ENCODE measurements around the gene TBCB.

The TBCB gene

DNA sequence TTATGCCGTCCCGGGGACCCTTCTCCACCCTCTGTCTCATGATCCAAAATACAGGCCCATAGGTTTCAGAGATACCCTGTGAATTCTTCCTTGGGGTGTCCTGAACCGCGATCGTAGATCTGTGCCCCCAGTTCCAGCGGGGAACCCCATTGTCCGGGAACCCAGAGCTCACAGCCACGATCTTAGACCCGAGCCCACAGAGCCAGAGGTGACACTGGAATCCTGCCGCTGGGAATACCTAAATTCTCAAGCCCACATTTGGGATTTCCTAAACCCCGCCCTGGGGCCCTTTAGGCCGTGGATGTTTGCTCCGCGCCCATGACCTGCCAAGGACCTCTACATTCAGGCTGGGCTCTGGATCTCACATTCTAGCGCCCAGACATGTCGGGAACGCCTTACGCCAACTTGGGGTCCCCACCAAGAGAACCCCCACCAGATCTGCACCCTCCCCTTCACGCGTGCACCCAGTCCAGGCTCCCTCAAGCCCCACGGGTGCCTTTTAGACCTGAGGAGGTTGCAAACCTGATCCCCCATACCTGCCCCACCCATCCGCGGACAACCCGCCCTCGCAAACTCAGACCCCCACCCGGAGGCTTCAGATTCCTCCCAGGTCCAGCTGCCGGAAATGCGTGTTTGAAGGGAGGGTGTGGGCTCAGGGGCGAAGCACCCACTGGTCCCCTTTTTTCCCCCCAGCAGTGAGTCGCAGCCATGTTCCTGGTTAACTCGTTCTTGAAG lies 25.2 kb downstream of the TBCB start (continued):
- peak; percentile 96 for TF ChIP-seq PATZ1 (tag by site-specific recombination; IDR thresholded peaks at IDR 0.05)
- TF ChIP-seq ZFHX2 (tag by site-specific recombination; conservative IDR thresholded peaks at IDR 0.05), result peak; percentile 68
- no peak for TF ChIP-seq ZNF626 (tag by site-specific recombination; IDR thresholded peaks at IDR 0.05)
- 0 out of 2 replicates have a peak, but pooled peaks have one; percentile 30 for TF ChIP-seq ZNF391 (tag by site-specific recombination; IDR thresholded peaks at IDR 0.05; ENCODE audit: borderline replicate concordance, low read depth)
- no peak for TF ChIP-seq AEBP2 (tag by site-specific recombination; IDR thresholded peaks at IDR 0.05; ENCODE audit: borderline replicate concordance)
- TF ChIP-seq, protein P1, sequence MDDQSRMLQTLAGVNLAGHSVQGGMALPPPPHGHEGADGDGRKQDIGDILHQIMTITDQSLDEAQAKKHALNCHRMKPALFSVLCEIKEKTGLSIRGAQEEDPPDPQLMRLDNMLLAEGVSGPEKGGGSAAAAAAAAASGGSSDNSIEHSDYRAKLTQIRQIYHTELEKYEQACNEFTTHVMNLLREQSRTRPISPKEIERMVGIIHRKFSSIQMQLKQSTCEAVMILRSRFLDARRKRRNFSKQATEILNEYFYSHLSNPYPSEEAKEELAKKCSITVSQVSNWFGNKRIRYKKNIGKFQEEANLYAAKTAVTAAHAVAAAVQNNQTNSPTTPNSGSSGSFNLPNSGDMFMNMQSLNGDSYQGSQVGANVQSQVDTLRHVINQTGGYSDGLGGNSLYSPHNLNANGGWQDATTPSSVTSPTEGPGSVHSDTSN (CRISPR knock-in tag; IDR thresholded peaks at IDR 0.05), result no peak
- TF ChIP-seq, protein P2, sequence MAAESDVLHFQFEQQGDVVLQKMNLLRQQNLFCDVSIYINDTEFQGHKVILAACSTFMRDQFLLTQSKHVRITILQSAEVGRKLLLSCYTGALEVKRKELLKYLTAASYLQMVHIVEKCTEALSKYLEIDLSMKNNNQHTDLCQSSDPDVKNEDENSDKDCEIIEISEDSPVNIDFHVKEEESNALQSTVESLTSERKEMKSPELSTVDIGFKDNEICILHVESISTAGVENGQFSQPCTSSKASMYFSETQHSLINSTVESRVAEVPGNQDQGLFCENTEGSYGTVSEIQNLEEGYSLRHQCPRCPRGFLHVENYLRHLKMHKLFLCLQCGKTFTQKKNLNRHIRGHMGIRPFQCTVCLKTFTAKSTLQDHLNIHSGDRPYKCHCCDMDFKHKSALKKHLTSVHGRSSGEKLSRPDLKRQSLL (tag by site-specific recombination; IDR thresholded peaks at IDR 0.05), result no peak
- TF ChIP-seq SCRT2 (tag by site-specific recombination; IDR thresholded peaks at IDR 0.05), result no peak
- TF ChIP-seq KLF8 (tag by site-specific recombination; IDR thresholded peaks at IDR 0.05), result peak; percentile 32; the same call in 1 of the 2 replicates
- TF ChIP-seq ZNF560 (tag by site-specific recombination; IDR thresholded peaks at IDR 0.05; ENCODE audit: borderline replicate concordance), result no peak
- TF ChIP-seq BCL11A (tag by site-specific recombination; IDR thresholded peaks at IDR 0.05; ENCODE audit: low read depth), result peak; percentile 87; the same call in 1 of the 2 replicates
- TF ChIP-seq ZBTB1 (tag by site-specific recombination; IDR thresholded peaks at IDR 0.05), result no peak
- TF ChIP-seq, protein P3, sequence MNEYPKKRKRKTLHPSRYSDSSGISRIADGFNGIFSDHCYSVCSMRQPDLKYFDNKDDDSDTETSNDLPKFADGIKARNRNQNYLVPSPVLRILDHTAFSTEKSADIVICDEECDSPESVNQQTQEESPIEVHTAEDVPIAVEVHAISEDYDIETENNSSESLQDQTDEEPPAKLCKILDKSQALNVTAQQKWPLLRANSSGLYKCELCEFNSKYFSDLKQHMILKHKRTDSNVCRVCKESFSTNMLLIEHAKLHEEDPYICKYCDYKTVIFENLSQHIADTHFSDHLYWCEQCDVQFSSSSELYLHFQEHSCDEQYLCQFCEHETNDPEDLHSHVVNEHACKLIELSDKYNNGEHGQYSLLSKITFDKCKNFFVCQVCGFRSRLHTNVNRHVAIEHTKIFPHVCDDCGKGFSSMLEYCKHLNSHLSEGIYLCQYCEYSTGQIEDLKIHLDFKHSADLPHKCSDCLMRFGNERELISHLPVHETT (tag by site-specific recombination; IDR thresholded peaks at IDR 0.05), result no peak
- no peak for TF ChIP-seq ZNF146 (tag by site-specific recombination; IDR thresholded peaks at IDR 0.05)
- TF ChIP-seq MEIS1 (CRISPR knock-in tag; IDR thresholded peaks at IDR 0.05; ENCODE audit: borderline replicate concordance), result no peak
- no peak for TF ChIP-seq ZIC2 (tag by site-specific recombination; IDR thresholded peaks at IDR 0.05)
- no peak for TF ChIP-seq ZNF2 (tag by site-specific recombination; IDR thresholded peaks at IDR 0.05)
- TF ChIP-seq ZNF449 (tag by site-specific recombination; IDR thresholded peaks at IDR 0.05), result peak; percentile 63
- TF ChIP-seq ZNF585B (tag by site-specific recombination; IDR thresholded peaks at IDR 0.05), result no peak
- no peak for TF ChIP-seq SP3 (tag by site-specific recombination; IDR thresholded peaks at IDR 0.05)
- TF ChIP-seq ZNF350 (tag by site-specific recombination; IDR thresholded peaks at IDR 0.05), result no peak
- no peak; the same call in none of the 2 replicates for TF ChIP-seq KLF16 (tag by site-specific recombination; IDR thresholded peaks at IDR 0.05)
- TF ChIP-seq ZBTB8A (tag by site-specific recombination; IDR thresholded peaks at IDR 0.05), result peak; percentile 82
- no peak for TF ChIP-seq ZNF488 (tag by site-specific recombination; IDR thresholded peaks at IDR 0.05)
- TF ChIP-seq ZNF544 (tag by site-specific recombination; IDR thresholded peaks at IDR 0.05), result no peak
- TF ChIP-seq ZNF292 (tag by site-specific recombination; IDR thresholded peaks at IDR 0.05; ENCODE audit: borderline replicate concordance, low read depth), result no peak
- no peak for TF ChIP-seq ZNF10 (tag by site-specific recombination; IDR thresholded peaks at IDR 0.05)
- TF ChIP-seq ZNF121 (tag by site-specific recombination; IDR thresholded peaks at IDR 0.05), result no peak
- TF ChIP-seq KLF7 (tag by site-specific recombination; IDR thresholded peaks at IDR 0.05; ENCODE audit: borderline replicate concordance), result peak; percentile 86; the same call in 1 of the 2 replicates
- TF ChIP-seq ZNF221 (tag by site-specific recombination; IDR thresholded peaks at IDR 0.05; ENCODE audit: borderline replicate concordance), result no peak

All from HEK293 (cell line).